Ishikawa (cell line): ENCODE results near the gene BET1.

Source experiments
- CEBPB ChIP-seq: IDR thresholded peaks from 2 replicates; pipeline ENCODE4 v1.6.1; 2012
- EGR1 ChIP-seq: IDR thresholded peaks from 2 replicates; pipeline ENCODE4 v1.6.1; 2012
- EP300 ChIP-seq: IDR thresholded peaks from 2 replicates; pipeline ENCODE4 v1.6.1; 2012; ENCODE audit warnings: borderline replicate concordance
- FOXM1 ChIP-seq: IDR thresholded peaks from 2 replicates; pipeline ENCODE4 v1.6.1; 2012; ENCODE audit warnings: low read depth, borderline replicate concordance
- NFIC ChIP-seq: IDR thresholded peaks from 2 replicates; pipeline ENCODE4 v1.6.1; 2012
- RAD21 ChIP-seq: IDR thresholded peaks from 2 replicates; pipeline ENCODE4 v1.6.1; 2012; ENCODE audit warnings: low read depth
- TAF1 ChIP-seq: IDR thresholded peaks from 2 replicates; pipeline ENCODE4 v1.6.1; 2012; ENCODE audit warnings: low read depth, mild to moderate bottlenecking
- TCF12 ChIP-seq: IDR thresholded peaks from 2 replicates; pipeline ENCODE4 v1.6.1; 2012; ENCODE audit warnings: low read depth
- YY1 ChIP-seq: IDR thresholded peaks from 2 replicates; pipeline ENCODE4 v1.6.1; 2012; ENCODE audit warnings: low read depth
- ZBTB7A ChIP-seq: IDR thresholded peaks from 2 replicates; pipeline ENCODE4 v1.6.1; 2012; ENCODE audit warnings: low read depth
- TF ChIP-seq, protein P1 (sequence below): IDR thresholded peaks from 2 replicates; pipeline ENCODE4 v1.6.1; 2012; ENCODE audit warnings: low read depth, mild to moderate bottlenecking
- TF ChIP-seq, protein P2 (sequence below): IDR thresholded peaks from 2 replicates; pipeline ENCODE4 v1.6.1; 2012
- TF ChIP-seq, protein P3 (sequence below): IDR thresholded peaks from 2 replicates; pipeline ENCODE4 v1.6.1; 2012

DNA sequence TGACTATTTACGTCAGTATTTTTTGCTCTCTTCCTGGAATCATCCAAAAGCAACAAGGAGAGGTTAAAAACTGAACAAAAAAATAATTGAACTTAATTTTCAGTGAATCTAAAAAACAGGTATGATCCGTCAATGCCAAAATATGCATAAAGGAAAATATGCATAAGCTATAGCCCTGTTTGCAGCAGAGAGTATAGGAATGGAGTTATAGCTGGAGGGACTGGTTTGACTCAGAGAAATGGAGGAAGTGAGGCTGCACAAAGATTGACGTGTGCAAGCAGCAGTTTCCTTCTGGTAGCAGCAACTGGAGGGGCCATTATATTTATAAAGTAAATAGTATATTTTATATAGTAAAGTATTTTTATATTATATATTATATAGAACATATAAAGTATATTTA is 45.5 kb downstream of the BET1 start:
- no peak for TF ChIP-seq EP300
- TF ChIP-seq ZBTB7A = no peak
- TF ChIP-seq, protein P1, sequence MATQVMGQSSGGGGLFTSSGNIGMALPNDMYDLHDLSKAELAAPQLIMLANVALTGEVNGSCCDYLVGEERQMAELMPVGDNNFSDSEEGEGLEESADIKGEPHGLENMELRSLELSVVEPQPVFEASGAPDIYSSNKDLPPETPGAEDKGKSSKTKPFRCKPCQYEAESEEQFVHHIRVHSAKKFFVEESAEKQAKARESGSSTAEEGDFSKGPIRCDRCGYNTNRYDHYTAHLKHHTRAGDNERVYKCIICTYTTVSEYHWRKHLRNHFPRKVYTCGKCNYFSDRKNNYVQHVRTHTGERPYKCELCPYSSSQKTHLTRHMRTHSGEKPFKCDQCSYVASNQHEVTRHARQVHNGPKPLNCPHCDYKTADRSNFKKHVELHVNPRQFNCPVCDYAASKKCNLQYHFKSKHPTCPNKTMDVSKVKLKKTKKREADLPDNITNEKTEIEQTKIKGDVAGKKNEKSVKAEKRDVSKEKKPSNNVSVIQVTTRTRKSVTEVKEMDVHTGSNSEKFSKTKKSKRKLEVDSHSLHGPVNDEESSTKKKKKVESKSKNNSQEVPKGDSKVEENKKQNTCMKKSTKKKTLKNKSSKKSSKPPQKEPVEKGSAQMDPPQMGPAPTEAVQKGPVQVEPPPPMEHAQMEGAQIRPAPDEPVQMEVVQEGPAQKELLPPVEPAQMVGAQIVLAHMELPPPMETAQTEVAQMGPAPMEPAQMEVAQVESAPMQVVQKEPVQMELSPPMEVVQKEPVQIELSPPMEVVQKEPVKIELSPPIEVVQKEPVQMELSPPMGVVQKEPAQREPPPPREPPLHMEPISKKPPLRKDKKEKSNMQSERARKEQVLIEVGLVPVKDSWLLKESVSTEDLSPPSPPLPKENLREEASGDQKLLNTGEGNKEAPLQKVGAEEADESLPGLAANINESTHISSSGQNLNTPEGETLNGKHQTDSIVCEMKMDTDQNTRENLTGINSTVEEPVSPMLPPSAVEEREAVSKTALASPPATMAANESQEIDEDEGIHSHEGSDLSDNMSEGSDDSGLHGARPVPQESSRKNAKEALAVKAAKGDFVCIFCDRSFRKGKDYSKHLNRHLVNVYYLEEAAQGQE = no peak
- TF ChIP-seq, protein P2, sequence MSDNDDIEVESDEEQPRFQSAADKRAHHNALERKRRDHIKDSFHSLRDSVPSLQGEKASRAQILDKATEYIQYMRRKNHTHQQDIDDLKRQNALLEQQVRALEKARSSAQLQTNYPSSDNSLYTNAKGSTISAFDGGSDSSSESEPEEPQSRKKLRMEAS = no peak
- TF ChIP-seq CEBPB = no peak
- no peak for TF ChIP-seq TAF1
- TF ChIP-seq NFIC = no peak
- no peak for TF ChIP-seq RAD21
- TF ChIP-seq YY1 = no peak
- TF ChIP-seq, protein P3, sequence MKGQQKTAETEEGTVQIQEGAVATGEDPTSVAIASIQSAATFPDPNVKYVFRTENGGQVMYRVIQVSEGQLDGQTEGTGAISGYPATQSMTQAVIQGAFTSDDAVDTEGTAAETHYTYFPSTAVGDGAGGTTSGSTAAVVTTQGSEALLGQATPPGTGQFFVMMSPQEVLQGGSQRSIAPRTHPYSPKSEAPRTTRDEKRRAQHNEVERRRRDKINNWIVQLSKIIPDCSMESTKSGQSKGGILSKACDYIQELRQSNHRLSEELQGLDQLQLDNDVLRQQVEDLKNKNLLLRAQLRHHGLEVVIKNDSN = no peak
- no peak for TF ChIP-seq FOXM1
- no peak for TF ChIP-seq EGR1
- TF ChIP-seq TCF12 = no peak
